Measurements from ENCODE around the gene PFKFB3. TPM values are rescaled to one million over a fixed set of nuclear protein-coding genes. Genes with fewer than 3 reads are reported as not detected.

PFKFB3 gene
- total RNA-seq, 1 donor from 2014 or later = 37.9 TPM

GRCh38 chr10:6208799-6209235 is 6.1 kb downstream of the PFKFB3 start:
- H3K36me3 Mint-ChIP-seq (ENCODE audit: unreplicated experiment) = peaks cover 4% of the 10 kb centered on the region

DNA sequence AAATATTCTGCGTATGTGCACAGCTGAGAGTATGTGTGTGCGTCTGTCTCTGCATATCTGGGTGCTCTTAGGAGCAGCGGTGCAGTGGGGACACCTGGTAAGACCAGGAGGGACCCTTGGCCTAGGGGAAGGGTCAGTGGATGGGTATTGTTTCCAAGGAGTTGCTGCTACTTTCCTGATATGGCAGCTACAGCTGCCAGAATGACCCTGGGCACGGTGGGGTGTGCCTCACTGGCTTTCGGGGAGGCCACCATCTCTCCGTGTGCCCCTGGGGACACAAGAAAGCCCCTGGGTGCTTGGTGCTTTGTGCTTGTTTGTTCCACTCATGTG is 8.6 kb downstream of the PFKFB3 start:
- DNase-seq (ENCODE audit: extremely low spot score, unreplicated experiment) = no peak
- Mint-ChIP-seq H3K4me3 (ENCODE audit: unreplicated experiment) (no peak overlapping the region), H3K27me3 (ENCODE audit: unreplicated experiment) (no peaks in the 10 kb centered on the region), H3K27ac (ENCODE audit: unreplicated experiment) (peak overlapping the region; percentile 2), H3K4me1 (ENCODE audit: unreplicated experiment) (peaks cover 47% of the 10 kb centered on the region), H3K36me3 (ENCODE audit: unreplicated experiment) (peaks cover 14% of the 10 kb centered on the region), H3K9me3 (ENCODE audit: unreplicated experiment) (no peaks in the 10 kb centered on the region)
- TF ChIP-seq, protein P1, sequence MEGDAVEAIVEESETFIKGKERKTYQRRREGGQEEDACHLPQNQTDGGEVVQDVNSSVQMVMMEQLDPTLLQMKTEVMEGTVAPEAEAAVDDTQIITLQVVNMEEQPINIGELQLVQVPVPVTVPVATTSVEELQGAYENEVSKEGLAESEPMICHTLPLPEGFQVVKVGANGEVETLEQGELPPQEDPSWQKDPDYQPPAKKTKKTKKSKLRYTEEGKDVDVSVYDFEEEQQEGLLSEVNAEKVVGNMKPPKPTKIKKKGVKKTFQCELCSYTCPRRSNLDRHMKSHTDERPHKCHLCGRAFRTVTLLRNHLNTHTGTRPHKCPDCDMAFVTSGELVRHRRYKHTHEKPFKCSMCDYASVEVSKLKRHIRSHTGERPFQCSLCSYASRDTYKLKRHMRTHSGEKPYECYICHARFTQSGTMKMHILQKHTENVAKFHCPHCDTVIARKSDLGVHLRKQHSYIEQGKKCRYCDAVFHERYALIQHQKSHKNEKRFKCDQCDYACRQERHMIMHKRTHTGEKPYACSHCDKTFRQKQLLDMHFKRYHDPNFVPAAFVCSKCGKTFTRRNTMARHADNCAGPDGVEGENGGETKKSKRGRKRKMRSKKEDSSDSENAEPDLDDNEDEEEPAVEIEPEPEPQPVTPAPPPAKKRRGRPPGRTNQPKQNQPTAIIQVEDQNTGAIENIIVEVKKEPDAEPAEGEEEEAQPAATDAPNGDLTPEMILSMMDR (IDR thresholded peaks at IDR 0.05) = no peak

More at GRCh38 chr10:6208799-6209235, 6.1 kb downstream of the PFKFB3 start:
- Mint-ChIP-seq H3K27me3 (ENCODE audit: unreplicated experiment) (no peaks in the 10 kb centered on the region), H3K4me3 (ENCODE audit: unreplicated experiment) (no peak overlapping the region), H3K4me1 (ENCODE audit: unreplicated experiment) (peaks cover 57% of the 10 kb centered on the region), H3K27ac (ENCODE audit: unreplicated experiment) (peak overlapping the region; percentile 56), H3K9me3 (ENCODE audit: unreplicated experiment) (no peaks in the 10 kb centered on the region)
- TF ChIP-seq, protein P1 (IDR thresholded peaks at IDR 0.05) = no peak
- no peak for DNase-seq (ENCODE audit: extremely low spot score, unreplicated experiment)

- TF ChIP-seq, protein P1 (IDR thresholded peaks at IDR 0.05) = no peak
- H3K36me3 Mint-ChIP-seq (ENCODE audit: unreplicated experiment) = peaks cover 20% of the 10 kb centered on the region
- no peaks in the 10 kb centered on the region for H3K27me3 Mint-ChIP-seq (ENCODE audit: unreplicated experiment)
- peak overlapping the region; percentile 65 for H3K27ac Mint-ChIP-seq (ENCODE audit: unreplicated experiment)
- H3K4me3 Mint-ChIP-seq (ENCODE audit: unreplicated experiment) = no peak overlapping the region
- H3K9me3 Mint-ChIP-seq (ENCODE audit: unreplicated experiment) = no peaks in the 10 kb centered on the region
- H3K4me1 Mint-ChIP-seq (ENCODE audit: unreplicated experiment) = peaks cover 47% of the 10 kb centered on the region
- DNase-seq (ENCODE audit: extremely low spot score, unreplicated experiment) = no peak
Observed at GRCh38 chr10:6211671-6212635, 9.2 kb downstream of the PFKFB3 start.

GRCh38 chr10:6212806-6213205 is 10.1 kb downstream of the PFKFB3 start:
- peaks cover 25% of the 10 kb centered on the region for H3K36me3 Mint-ChIP-seq (ENCODE audit: unreplicated experiment)
- TF ChIP-seq, protein P1 (IDR thresholded peaks at IDR 0.05) = no peak
- peaks cover 47% of the 10 kb centered on the region for H3K4me1 Mint-ChIP-seq (ENCODE audit: unreplicated experiment)
- no peak overlapping the region for H3K4me3 Mint-ChIP-seq (ENCODE audit: unreplicated experiment)
- H3K9me3 Mint-ChIP-seq (ENCODE audit: unreplicated experiment) = no peaks in the 10 kb centered on the region
- H3K27me3 Mint-ChIP-seq (ENCODE audit: unreplicated experiment) = no peaks in the 10 kb centered on the region
- DNase-seq (ENCODE audit: extremely low spot score, unreplicated experiment) = no peak
- no peak overlapping the region for H3K27ac Mint-ChIP-seq (ENCODE audit: unreplicated experiment)

GRCh38 chr10:6213257-6213905 is 10.6 kb downstream of the PFKFB3 start:
- H3K4me1 Mint-ChIP-seq (ENCODE audit: unreplicated experiment) = peaks cover 42% of the 10 kb centered on the region
- H3K36me3 Mint-ChIP-seq (ENCODE audit: unreplicated experiment) = peaks cover 25% of the 10 kb centered on the region
- no peaks in the 10 kb centered on the region for H3K9me3 Mint-ChIP-seq (ENCODE audit: unreplicated experiment)
- H3K27ac Mint-ChIP-seq (ENCODE audit: unreplicated experiment) = peak overlapping the region; percentile 48
- TF ChIP-seq, protein P1 (IDR thresholded peaks at IDR 0.05) = no peak
- no peak for DNase-seq (ENCODE audit: extremely low spot score, unreplicated experiment)
- H3K4me3 Mint-ChIP-seq (ENCODE audit: unreplicated experiment) = no peak overlapping the region
- no peaks in the 10 kb centered on the region for H3K27me3 Mint-ChIP-seq (ENCODE audit: unreplicated experiment)
